HCT116 (cell line): Measurements from ENCODE around the gene REEP5. TPM values are rescaled to one million over a fixed set of nuclear protein-coding genes. Genes with fewer than 3 reads are reported as not detected.

Source experiments
- ATAC-seq: fragments of 200-7000 bp; cut with Tn5 transposase; 2 replicates; pipeline ENCODE4 v1.9.1; 2020; ENCODE audit warnings: mild to moderate bottlenecking, moderate library complexity
- BruUV-seq: library from RNA; stranded (reverse); fragments of 400-500 nt; replicated peaks from 2 replicates; lab custom pipeline; 2021; lab: Mats Ljungman, UMichigan
- CTCF ChIA-PET: fragments of 300-600 bp; sonication (Branson Sonifier 250); formaldehyde crosslinking; loops from one replicate; lab custom pipeline; 2021; ENCODE audit warnings: antibody characterized with exemption; lab: Charles Lee
- POLR2A ChIA-PET: fragments of 300-600, 350-600 bp; sonication (Branson Sonifier 250); formaldehyde crosslinking; loops from one replicate; lab custom pipeline; 2021; ENCODE audit warnings: antibody characterized with exemption; lab: Charles Lee
- RAD21 ChIA-PET, 2 experiments: fragments of 300-600 bp; sonication (Branson Sonifier 250); formaldehyde crosslinking; loops; one replicate each; lab custom pipeline; 2023; ENCODE audit warnings: low total read pairs in 2 of 2; ENCODE audit not compliant: uncharacterized antibody in 2 of 2, unreplicated experiment in 2 of 2, low non-redundant PET in 1 of 2; lab: Charles Lee
- DNase-seq: peaks from one replicate; pipeline ENCODE4 v3.0.0-alpha.2; 2010; ENCODE audit warnings: low read depth, low spot score
- H2AFZ ChIP-seq: fragments of 200-600 bp; shearing (Covaris generic), sonication (generic); 2 replicates; pipeline ENCODE4 v1.6.1; 2017; ENCODE audit warnings: low read depth, mixed run types, mixed read lengths, antibody characterized with exemption, low read length; ENCODE audit not compliant: poor library complexity, severe bottlenecking
- H3K27ac ChIP-seq: 2 replicates; pipeline ENCODE4 v1.5.1; 2012; ENCODE audit warnings: low read depth, low read length
- H3K27me3 ChIP-seq: fragments of 200-600 bp; sonication (generic); 2 replicates; pipeline ENCODE4 v1.6.1; 2016; ENCODE audit warnings: mixed run types, low read length, mixed read lengths; ENCODE audit not compliant: insufficient read depth
- H3K36me3 ChIP-seq, 2 experiments: fragments of 200-500 bp in 1 of 2; fragments of 200-600 bp in 1 of 2; sonication (Bioruptor generic) in 1 of 2; sonication (generic) in 1 of 2; 2 replicates each; pipeline versions ENCODE4 v1.5.1 to v1.6.1; 2014 to 2016; ENCODE audit warnings: low read length in 2 of 2, inconsistent platforms in 1 of 2, mixed read lengths in 1 of 2, mixed run types in 1 of 2; ENCODE audit not compliant: insufficient read depth in 2 of 2, control insufficient read depth in 1 of 2
- H3K4me1 ChIP-seq, 2 experiments: fragments of 200-600 bp in 1 of 2; sonication (generic) in 1 of 2; 2 replicates each; pipeline versions ENCODE4 v1.5.1 to v1.6.1; 2012 to 2017; ENCODE audit warnings: low read length in 2 of 2, inconsistent platforms in 1 of 2, mild to moderate bottlenecking in 1 of 2, mixed read lengths in 1 of 2, mixed run types in 1 of 2, moderate library complexity in 1 of 2; ENCODE audit not compliant: insufficient read depth in 2 of 2, control insufficient read depth in 1 of 2
- H3K4me2 ChIP-seq: fragments of 200-600 bp; sonication (generic); 2 replicates; pipeline ENCODE4 v1.6.1; 2017; ENCODE audit warnings: mixed run types, low read length, mixed read lengths
- H3K4me3 ChIP-seq, 2 experiments: fragments of 200-600 bp in 1 of 2; sonication (generic) in 1 of 2; replicated peaks in 1 of 2; 2 replicates each; pipeline ENCODE4 v1.5.1; 2011 to 2016; ENCODE audit warnings: low read length in 2 of 2, control low read depth in 1 of 2, low read depth in 1 of 2, mild to moderate bottlenecking in 1 of 2, mixed read lengths in 1 of 2, mixed run types in 1 of 2
- H3K79me2 ChIP-seq: fragments of 200-600 bp; sonication (generic); 2 replicates; pipeline ENCODE4 v1.6.1; 2017; ENCODE audit warnings: mild to moderate bottlenecking, mixed run types, low read length, moderate library complexity, mixed read lengths; ENCODE audit not compliant: insufficient read depth
- H3K9ac ChIP-seq: fragments of 200-600 bp; sonication (generic); 2 replicates; pipeline ENCODE4 v1.6.1; 2016; ENCODE audit warnings: low read length, mixed read lengths
- H3K9me2 ChIP-seq: fragments of 200-600 bp; sonication (generic), shearing (Covaris generic); 2 replicates; pipeline ENCODE4 v1.6.1; 2017; ENCODE audit warnings: mixed run types, mild to moderate bottlenecking, moderate library complexity; ENCODE audit not compliant: insufficient read depth
- H3K9me3 ChIP-seq, 2 experiments: fragments of 200-500 bp in 1 of 2; fragments of 200-600 bp in 1 of 2; sonication (Bioruptor generic) in 1 of 2; sonication (generic) in 1 of 2; 2 replicates each; pipeline ENCODE4 v1.6.1; 2014 to 2017; ENCODE audit warnings: low read length in 2 of 2, mixed read lengths in 2 of 2, inconsistent platforms in 1 of 2, low read depth in 1 of 2, mild to moderate bottlenecking in 1 of 2, mixed run types in 1 of 2, moderate library complexity in 1 of 2; ENCODE audit not compliant: control insufficient read depth in 1 of 2, insufficient read depth in 1 of 2
- H4K20me1 ChIP-seq: fragments of 200-600 bp; sonication (generic), shearing (Covaris generic); 2 replicates; pipeline ENCODE4 v1.6.1; 2017; ENCODE audit warnings: mixed run types, mild to moderate bottlenecking, moderate library complexity; ENCODE audit not compliant: insufficient read depth
- CBX3 ChIP-seq: IDR thresholded peaks from 2 replicates; pipeline ENCODE4 v1.6.1; 2012; ENCODE audit warnings: low read depth
- CEBPB ChIP-seq: IDR thresholded peaks from 2 replicates; pipeline ENCODE4 v1.6.1; 2012; ENCODE audit warnings: low read depth
- CTCF ChIP-seq, 3 experiments: fragments of 200-600 bp in 1 of 3; sonication (generic) in 1 of 3; IDR thresholded peaks in 2 of 3; conservative IDR thresholded peaks in 1 of 3; 2 replicates each; pipeline ENCODE4 v1.5.1; 2012 to 2017; ENCODE audit warnings: low read depth in 2 of 3, low read length in 2 of 3, antibody characterized with exemption in 1 of 3, borderline replicate concordance in 1 of 3, control low read depth in 1 of 3, mild to moderate bottlenecking in 1 of 3, mixed read lengths in 1 of 3, mixed run types in 1 of 3, moderate library complexity in 1 of 3; ENCODE audit not compliant: insufficient read depth in 1 of 3
- EGR1 ChIP-seq: IDR thresholded peaks from 2 replicates; pipeline ENCODE4 v1.6.1; 2012; ENCODE audit warnings: low read depth
- EZH2 ChIP-seq: fragments of 200-600 bp; sonication (generic); IDR thresholded peaks from 2 replicates; pipeline ENCODE4 v1.6.1; 2017; ENCODE audit warnings: antibody characterized with exemption, mixed run types
- FOSL1 ChIP-seq: IDR thresholded peaks from 2 replicates; pipeline ENCODE4 v1.6.1; 2012; ENCODE audit warnings: low read depth
- JUND ChIP-seq: IDR thresholded peaks from 2 replicates; pipeline ENCODE4 v1.6.1; 2012
- RAD21 ChIP-seq: IDR thresholded peaks from 2 replicates; pipeline ENCODE4 v1.6.1; 2012; ENCODE audit warnings: low read depth, mild to moderate bottlenecking
- SIN3A ChIP-seq: IDR thresholded peaks from 2 replicates; pipeline ENCODE4 v1.6.1; 2012; ENCODE audit warnings: low read depth
- SP1 ChIP-seq: IDR thresholded peaks from 2 replicates; pipeline ENCODE4 v1.6.1; 2012; ENCODE audit warnings: low read depth
- SRF ChIP-seq: IDR thresholded peaks from 2 replicates; pipeline ENCODE4 v1.6.1; 2012; ENCODE audit warnings: low read depth
- TCF7L2 ChIP-seq: IDR thresholded peaks from 2 replicates; pipeline ENCODE4 v1.7.0; 2011; ENCODE audit warnings: borderline replicate concordance, inconsistent platforms; ENCODE audit not compliant: insufficient read depth, insufficient read length; ENCODE audit errors: extremely low read depth
- YY1 ChIP-seq: IDR thresholded peaks from 2 replicates; pipeline ENCODE4 v1.6.1; 2011; ENCODE audit warnings: low read length, low read depth, moderate library complexity, mild to moderate bottlenecking; ENCODE audit not compliant: insufficient replicate concordance; ENCODE audit errors: extremely low read depth
- intact Hi-C: fragments of 100-400 bp; cut with micrococcal nuclease; formaldehyde crosslinking; loops from 2 replicates; pipeline ENCODE4 v1.10.0; 2022
- total RNA-seq: library from RNA; stranded (reverse); gene quantifications from one replicate; pipeline ENCODE4 v1.2.1, GENCODE V29; 2021; ENCODE audit not compliant: unreplicated experiment

Gene REEP5
- total RNA-seq, 1 experiment from 2014 or later = 71.7 TPM

DNA sequence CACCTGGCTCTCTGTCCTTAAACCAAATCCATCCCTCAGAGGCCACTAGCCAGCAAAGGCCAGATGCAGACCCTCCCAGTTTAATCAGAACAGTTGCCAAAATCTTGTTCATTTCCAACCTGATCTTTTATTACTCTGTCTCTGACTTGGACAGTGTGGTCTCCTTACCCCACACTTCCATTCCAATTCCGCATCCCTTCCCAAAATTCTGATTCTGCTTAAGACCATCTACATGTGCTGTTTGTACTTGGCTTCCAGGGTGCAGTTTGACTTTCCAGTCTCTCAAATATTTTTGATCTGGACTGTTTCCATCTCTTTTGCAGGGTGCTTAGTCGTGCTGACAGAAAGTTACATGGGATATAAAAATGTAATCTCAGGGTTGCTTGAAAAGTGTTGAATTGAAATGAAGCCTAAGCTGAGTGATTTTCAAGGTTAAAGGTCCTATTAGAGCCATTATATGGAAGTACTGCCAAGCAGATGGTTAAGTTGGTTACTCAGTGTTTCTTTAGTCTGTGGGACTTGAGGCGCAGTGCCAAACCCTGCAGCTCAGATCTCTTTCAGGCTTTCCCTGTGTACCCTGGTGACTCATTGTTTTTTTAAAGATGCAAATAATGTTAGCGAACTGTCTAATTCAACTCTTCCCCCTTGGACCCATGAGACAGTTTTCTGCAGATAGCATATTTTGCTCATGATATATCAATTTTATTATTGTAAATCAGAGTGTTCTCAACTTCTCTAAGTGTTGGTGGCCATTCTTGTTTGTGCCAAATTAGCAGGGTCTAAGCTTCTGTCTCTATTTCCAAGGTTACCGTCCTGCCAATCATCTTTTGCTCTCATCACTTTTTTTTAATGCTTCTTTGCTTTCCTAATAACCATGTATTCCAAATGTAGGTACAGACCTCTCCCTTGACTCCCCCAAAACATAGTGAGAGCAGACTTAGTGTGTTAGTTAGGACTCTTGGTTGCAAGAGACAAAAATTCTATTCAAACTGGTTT lies 36.4 kb upstream of the REEP5 start:
- peak overlapping the region; percentile 47 for H2AFZ ChIP-seq
- TF ChIP-seq SIN3A = 0 out of 2 replicates have a peak, but pooled peaks have one; percentile 52
- TF ChIP-seq FOSL1 = peak; percentile 75
- peak; percentile 47 for TF ChIP-seq SP1
- peak; percentile 14; the same call in 1 of the 2 replicates for TF ChIP-seq EGR1
- peak; percentile 61 for TF ChIP-seq TCF7L2
- TF ChIP-seq CTCF (IDR thresholded peaks at IDR 0.05 in 2 of 3, conservative IDR thresholded peaks at IDR 0.05 in 1 of 3; ENCODE audit: borderline replicate concordance in 1 of 3, insufficient read depth in 1 of 3, low read depth in 2 of 3, low read length in 2 of 3) = no peak
- no peak for TF ChIP-seq YY1
- no peak for TF ChIP-seq RAD21
- no peak for TF ChIP-seq EZH2
- TF ChIP-seq JUND = peak; percentile 77
- no peak for TF ChIP-seq SRF
- 0 out of 2 replicates have a peak, but pooled peaks have one; percentile 24 for TF ChIP-seq CEBPB
- no peak for TF ChIP-seq CBX3
- TF ChIP-seq, all 23 proteins: peak for 7
- DNase-seq = peak; percentile 51
- no peak overlapping the region for H3K9ac ChIP-seq
- no peaks in the 10 kb centered on the region for H4K20me1 ChIP-seq
- no peaks in the 10 kb centered on the region for H3K79me2 ChIP-seq
- RAD21 ChIA-PET = no interaction called here
- H3K9me2 ChIP-seq = no peaks in the 10 kb centered on the region
- no peak overlapping the region; the same call in 1 of the 2 replicates for H3K27ac ChIP-seq
- no peaks in the 10 kb centered on the region for H3K27me3 ChIP-seq
- no peaks in the 10 kb centered on the region for H3K9me3 ChIP-seq
- no TSS peak for BruUV-seq
- CTCF ChIA-PET = no interaction called here
- POLR2A ChIA-PET = interaction anchor here (0.6 kb wide), 1 partner anchor 24 kb away, joined by 4 read pairs; no protein-coding TSS in a partner anchor
- intact Hi-C loops = loop anchor here (2.0 kb wide), 1 partner anchor 36 kb away; the partner anchor contains the start of gene REEP5
- H3K4me3 ChIP-seq = no peak overlapping the region
- ATAC-seq = peak; percentile 78
- peak overlapping the region; percentile 64 for H3K4me2 ChIP-seq
- no peaks in the 10 kb centered on the region for H3K36me3 ChIP-seq
- peaks cover 28 to 37% of the 10 kb centered on the region in 2 experiments for H3K4me1 ChIP-seq
